GM06990 (cell line): ENCODE results near the gene ASB7.

ENCODE experiments used
- DNase-seq: peaks from one replicate; pipeline ENCODE4 v3.0.0-alpha.2; 2011; ENCODE audit not compliant: insufficient read length; ENCODE audit errors: extremely low read depth
- H3K27me3 ChIP-seq: replicated peaks from 2 replicates; pipeline ENCODE4 v1.6.0; 2011; ENCODE audit warnings: low read length; ENCODE audit not compliant: control insufficient read depth, insufficient read depth
- H3K36me3 ChIP-seq: 2 replicates; pipeline ENCODE4 v1.5.1; 2011; ENCODE audit warnings: low read length; ENCODE audit not compliant: control insufficient read depth, insufficient read depth
- H3K4me3 ChIP-seq: replicated peaks from 2 replicates; pipeline ENCODE4 v1.5.1; 2011; ENCODE audit warnings: low read depth, mild to moderate bottlenecking, control low read depth, low read length
- CTCF ChIP-seq: IDR thresholded peaks from 2 replicates; pipeline ENCODE4 v1.5.1; 2011; ENCODE audit warnings: low read length, control low read depth, mild to moderate bottlenecking, inconsistent platforms; ENCODE audit not compliant: insufficient read depth, poor library complexity, severe bottlenecking

ASB7 gene

GRCh38 chr15:100694381-100695021 is 92.1 kb downstream of the ASB7 start:
- no peak for DNase-seq
- Histone ChIP-seq H3K36me3 (no peaks in the 10 kb centered on the region), H3K4me3 (no peak overlapping the region), H3K27me3 (no peaks in the 10 kb centered on the region)
- no peak for TF ChIP-seq CTCF

GRCh38 chr15:100695048-100695447 is 92.7 kb downstream of the ASB7 start:
- no peak for TF ChIP-seq CTCF
- no peak for DNase-seq
- no peaks in the 10 kb centered on the region for H3K36me3 ChIP-seq
- no peak overlapping the region for H3K4me3 ChIP-seq
- H3K27me3 ChIP-seq = no peaks in the 10 kb centered on the region

GRCh38 chr15:100696452-100696851 is 94.1 kb downstream of the ASB7 start:
- no peaks in the 10 kb centered on the region for H3K36me3 ChIP-seq
- no peak for TF ChIP-seq CTCF
- no peaks in the 10 kb centered on the region for H3K27me3 ChIP-seq
- DNase-seq = no peak
- no peak overlapping the region for H3K4me3 ChIP-seq
